Activated CD8-positive, alpha-beta memory T cell treated with anti-CD3 and anti-CD28 coated beads, Interleukin-2, amount 50 U/mL, for 4 hours (primary cell): ENCODE results near the gene ZEB2.

Source experiments
- DNase-seq: peaks from one replicate; pipeline ENCODE4 v3.0.0-alpha.2; 2020

Gene ZEB2

DNA sequence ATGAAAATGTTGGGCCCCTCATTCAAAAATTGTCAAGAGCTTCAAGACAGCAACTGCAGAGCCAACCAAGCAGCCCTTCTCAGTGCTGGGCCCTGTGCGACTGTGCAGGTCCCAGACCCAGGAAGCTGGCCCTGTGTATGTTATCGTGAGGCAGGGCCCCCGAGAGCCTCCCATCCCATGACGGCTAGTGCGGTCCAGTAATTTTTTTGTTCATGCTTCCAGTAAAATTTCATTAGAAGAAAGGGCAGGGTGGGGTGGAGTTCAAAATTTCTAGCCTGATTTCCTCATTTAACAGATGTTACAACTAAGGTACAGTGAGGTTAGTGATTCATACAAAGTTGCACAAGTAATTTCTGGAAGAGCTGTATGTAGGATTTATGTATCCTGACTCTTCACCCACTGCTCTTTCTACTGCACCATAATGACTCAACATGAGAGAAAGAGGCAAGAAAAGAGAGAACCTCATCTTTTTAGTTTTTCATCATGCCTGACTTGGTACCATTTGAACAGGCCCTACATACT is 105.5 kb downstream of the ZEB2 start:
- DNase-seq = no peak

DNA sequence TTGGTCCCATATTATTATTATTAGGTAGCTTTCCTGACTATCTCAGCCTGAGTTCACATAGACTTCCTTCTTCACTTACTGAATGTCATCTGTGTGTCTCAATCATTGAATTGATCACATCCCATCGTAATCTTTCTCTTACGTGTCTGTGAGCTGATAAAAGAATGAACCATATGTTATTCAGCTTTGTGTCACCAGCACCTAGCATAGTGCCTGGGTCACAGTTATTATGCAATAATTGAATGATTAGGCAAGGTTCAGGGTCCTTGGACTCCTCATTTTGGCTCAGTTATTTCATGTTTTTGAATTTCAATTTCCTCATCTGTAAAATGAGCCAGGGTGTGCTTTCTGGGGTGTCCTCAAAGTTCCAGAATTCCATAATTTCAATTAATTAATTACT is 107.2 kb downstream of the ZEB2 start:
- DNase-seq = no peak

DNA sequence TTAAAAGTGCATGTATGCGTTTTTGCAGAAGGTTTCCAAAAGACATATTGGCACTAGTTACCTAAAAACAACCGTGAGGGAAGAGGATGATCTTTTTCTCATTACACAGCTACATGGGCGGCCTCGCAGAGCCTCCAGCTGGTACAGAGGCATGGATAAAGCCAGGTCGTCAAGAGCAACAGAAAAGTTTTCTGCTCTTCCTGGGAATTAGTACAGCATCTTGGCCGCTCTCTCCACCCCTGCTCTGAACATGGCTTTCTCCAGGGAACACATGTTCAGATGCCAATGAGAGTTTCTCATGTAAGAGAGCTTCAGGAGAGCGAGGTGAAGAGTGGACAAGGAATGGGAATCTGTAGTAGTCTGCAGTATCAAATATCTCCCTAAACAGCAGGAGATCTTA is 108.4 kb downstream of the ZEB2 start:
- DNase-seq = no peak

DNA sequence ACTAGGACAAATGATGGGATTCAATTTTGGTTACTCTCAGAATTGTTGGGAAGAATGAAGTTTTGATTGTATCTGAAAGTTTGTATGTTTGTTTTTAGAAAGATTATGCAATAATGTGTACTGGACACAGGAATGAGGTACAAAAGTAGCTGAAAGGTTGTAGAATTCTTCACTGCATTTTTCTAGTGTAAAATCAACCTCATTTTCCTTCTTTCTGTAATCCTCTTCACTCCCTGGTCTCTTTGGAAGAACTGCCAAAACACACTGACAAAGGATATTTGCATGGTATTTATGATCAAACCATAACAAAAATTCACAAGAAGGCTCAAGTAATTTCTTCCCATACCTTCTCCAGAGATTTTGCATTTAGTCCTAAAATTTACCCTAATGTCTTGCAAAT is 110.7 kb downstream of the ZEB2 start:
- no peak for DNase-seq

DNA sequence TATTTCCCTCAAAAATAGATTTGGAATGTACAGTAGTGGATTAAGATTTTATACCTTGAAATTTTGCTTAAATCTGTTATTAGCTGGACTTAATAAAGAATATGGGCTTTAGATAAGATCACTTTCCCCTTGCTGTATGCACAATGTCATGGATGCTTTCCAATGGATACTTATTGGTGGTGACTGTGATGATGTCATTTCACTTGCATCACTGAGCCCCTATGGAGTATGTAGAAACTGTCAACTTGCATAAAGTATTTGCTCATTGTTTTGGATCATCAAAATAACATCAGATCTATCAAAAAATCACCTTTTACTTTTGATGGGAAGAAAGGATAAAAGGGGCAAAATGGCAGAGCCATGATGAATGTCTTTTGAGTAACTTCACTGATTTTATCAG is 112.7 kb downstream of the ZEB2 start:
- DNase-seq = no peak

DNA sequence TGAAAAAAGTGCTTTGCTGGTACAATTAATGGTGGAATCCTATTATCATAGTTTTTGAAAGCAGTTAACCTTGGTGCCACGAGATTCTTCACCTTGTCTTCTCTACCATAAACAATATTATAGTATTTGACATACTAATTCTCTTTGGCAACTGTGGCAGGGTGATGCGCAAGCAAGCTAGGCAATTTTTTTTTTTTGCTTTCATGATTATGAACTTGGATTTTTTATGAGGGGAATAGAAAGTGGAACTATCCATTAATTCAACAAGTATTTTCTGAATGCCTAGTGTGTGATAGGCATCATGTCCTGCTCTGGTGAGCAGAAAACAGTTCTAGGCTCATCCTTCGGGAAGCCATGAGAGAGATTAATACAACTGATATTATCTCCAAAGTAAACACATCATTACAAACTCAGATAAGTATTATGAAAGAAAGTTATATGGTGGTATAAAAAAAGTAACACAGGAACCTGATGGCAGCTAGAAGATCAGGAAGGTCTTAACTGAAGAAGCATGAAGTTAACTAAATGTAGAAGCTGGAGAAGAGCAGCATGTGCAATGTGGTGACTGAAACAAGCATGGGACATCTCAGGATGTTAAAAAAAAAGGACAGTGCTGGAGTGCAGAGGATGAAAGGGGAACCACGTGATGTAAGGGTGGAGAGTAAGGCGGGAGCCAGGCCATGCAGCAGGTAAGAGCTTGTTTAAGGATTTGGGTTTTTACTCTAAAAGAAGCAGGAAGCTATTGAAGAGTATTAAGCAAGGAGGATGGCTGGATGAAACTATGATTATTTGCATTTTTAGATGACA is 113.7 kb downstream of the ZEB2 start:
- no peak for DNase-seq

DNA sequence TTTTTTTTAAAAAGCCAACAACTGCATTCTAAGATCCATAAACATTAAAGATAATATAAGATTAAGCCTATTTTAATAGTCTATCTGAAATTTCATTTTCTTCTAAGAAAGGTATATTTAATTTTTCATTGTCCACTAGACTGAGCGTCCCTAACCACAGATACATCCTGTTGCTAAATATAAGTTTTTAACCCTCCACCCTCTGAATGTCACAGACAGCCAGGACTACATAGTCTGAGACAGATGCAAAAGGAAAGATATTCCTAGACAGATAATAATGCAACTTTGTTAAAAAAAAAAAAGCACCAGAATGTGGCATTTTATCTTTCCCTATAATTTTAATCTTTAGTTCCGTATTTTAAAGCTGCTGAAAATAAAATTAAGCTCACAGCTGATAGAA is 114.6 kb downstream of the ZEB2 start:
- DNase-seq = no peak

DNA sequence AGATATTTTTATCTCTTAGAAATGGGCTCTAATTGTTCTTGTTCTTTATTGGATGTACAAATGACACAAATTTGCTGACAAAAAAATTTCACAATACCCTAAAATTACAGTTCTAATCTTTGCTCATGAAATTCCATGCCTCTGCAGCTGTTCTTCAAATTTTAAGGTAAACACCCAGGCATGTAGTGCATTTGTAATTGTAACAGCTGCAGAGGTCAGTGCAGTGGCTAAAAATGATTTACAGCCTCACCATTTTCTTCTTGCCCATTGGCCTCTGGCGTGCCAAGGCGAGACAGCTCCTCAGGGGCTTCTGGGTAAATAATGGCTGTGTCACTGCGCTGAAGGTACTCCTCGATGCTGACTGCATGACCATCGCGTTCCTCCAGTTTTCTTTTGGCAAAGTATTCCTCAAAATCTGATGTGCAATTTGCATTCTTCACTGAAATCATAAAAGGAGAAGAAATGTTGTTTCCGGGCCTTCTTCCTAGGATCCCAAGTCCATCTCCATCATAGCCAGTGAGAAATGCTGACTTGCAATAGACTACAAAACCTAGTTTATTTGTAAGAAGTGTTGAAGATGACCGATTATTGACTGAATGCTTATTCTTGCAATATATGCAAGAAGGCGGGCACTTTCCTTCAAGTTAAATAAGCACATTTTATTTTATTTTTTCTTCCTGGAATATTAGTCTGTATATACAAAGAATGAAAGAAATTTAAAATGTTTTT is 115.2 kb downstream of the ZEB2 start:
- DNase-seq = no peak

DNA sequence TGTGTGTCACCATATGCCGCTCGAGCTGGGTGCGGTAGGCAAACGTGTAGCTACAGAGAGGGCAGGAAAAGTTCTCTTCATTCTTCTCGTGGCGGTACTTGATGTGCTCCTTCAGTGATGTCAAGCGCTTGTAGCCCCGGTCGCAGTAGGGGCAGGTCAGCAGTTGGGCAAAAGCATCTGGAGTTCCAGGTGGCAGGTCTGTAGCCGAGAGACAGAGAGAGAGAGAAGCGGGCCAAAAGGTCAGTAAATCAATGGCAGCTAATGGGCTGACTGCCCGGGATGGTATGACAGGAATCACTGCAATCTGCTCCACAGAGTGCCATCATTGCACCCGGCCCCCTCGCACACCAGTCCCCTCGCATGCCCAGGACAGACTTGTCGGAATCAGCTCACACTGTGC is 116.0 kb downstream of the ZEB2 start:
- no peak for DNase-seq

DNA sequence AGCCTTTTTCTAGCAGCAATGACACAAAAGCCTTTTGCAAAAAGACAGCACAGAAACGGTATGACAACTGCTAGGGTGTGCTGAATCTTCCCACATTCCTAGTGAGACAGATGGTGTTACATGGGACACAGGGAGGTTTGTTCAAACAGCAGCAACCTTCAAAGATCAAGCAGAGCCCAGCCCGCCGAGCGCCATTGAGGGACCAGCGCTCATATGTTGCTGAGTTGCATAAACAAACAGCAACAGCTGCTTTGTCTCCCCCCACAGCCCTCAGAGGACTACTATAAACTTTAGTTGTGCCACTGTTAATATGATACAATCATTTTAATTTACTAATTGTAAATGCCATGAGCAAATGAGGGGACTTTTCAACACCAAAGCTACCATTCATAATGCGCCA is 117.7 kb downstream of the ZEB2 start:
- no peak for DNase-seq

DNA sequence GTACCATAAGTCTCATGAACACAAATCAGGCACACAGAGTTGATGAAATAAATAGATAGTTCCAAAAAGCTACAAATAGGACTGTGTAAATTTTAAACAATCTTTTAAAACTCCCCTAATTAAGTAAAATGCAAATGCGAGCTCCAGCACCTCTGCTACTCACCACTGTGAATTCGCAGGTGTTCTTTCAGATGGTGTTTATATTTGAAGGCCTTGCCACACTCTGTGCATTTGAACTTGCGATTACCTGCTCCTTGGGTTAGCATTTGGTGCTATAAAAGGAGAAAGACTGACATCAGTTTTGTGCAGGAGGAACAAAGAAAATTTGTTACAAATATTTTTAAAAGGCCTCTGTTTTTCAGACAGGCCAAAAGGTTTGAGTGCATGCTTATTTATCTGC is 118.9 kb downstream of the ZEB2 start:
- DNase-seq = no peak

DNA sequence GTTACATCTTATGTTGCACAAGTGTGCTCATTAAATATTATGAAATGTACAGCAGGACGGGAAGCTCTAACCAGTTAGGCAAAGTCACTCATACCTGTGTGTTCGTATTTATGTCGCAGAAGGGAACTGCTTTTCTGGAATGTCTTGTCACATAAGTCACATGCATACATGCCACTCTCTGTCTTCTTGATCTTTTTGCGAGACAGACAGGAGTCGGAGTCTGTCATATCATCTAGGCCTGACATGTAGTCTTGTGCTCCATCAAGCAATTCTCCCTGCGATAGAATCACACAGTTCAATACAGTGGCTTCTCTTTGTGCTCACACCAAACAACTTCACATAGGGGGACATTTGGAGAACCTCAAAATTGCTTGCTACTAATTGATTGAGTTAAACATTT is 123.6 kb downstream of the ZEB2 start:
- no peak for DNase-seq

DNA sequence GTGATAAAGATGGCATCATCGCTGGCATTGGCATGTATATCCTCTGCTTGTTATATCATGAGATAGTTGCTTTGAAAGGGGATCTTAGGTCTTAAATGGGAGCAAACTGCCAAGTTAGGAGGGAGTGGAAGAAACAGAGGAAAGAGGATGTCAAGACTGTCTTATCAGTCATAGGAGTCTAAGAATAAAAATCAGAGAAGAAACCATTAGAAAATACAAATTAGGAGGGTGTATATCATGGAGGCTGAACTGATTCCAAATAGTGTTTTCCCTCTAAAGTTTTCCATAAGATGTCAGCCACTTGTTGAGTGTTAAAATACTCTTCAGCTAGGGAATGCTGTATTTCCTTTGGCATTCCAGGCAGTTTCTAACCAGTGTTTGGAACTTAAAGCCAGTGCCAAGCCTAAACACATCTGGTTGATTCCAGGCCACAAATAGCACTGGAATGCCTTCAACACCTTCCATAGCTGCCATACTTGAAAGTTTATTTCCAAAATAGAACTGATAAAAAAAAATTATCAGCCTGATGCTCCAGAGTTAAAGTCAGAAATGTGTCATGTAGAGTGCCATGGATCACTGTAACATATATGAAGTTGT is 129.4 kb downstream of the ZEB2 start:
- DNase-seq = no peak

DNA sequence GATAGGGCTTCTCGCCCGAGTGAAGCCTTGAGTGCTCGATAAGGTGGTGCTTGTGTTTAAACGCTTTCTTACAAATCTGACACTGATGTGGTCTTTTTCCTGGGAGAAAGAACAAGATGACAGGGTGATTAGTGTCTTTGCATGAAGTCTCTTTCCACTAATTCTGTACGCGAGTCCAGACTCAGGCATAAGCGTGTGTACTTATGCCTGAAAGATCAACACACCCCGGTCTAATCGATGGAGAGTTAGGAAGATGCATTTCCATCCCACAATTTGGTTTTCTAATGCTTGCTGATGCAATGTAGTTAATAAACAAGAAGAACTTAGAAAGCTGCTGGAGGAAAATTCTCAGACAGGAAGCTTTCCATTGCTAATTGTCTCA is 130.0 kb downstream of the ZEB2 start:
- no peak for DNase-seq

DNA sequence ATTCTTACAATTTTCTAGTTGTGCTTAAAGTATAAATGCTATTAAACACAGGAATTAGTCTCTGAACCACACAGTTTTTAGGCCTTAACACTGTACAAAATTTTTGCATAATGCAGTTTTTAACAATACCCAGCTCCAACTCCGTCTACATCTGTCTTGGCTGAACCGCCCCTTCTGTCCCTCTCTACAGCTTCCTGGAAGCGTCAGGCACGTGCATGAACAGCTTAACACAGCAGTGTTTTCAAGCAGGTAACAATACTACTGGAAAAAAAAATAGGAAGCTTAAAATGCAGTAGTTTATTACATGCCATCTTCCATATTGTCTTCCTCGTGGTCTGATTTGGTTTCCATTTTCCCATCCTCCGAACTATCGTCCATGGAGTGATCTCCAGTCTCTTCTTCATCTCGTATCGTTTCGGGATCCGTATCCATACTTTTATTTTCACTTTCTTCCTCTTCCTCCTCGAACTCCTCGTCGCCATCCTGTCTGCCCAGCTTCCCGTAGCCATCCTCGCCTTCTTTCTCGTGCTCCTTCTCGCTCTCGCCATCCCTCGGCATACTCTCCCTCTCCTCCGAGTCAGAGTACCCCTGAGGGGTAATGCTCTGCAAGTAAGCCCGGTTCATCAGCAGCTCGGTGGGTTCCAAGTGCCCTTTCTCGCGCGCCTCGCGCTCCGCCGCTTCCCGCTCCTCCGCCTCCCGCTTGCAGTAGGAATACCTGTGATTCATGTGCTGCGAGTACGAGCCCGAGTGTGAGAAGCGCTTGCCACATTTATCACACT is 130.6 kb downstream of the ZEB2 start:
- DNase-seq = no peak

DNA sequence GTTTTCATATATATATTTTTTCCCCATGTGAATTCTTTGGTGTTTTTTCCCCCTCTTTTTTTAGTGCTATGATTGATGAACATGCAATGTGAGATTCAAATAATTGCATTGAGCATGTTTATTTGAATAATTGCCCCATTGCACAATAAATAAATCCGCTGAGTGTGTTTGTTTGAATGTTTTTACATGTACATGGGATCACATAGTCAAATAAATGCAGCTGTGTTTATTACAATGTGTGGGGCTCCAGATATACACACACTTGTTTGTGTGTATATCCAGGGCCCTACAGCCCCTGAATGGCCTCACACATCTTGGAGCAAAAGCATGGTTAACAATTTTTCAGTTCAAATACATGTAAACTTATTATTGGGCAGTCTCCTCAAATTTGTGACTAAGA is 134.5 kb downstream of the ZEB2 start:
- DNase-seq = no peak

DNA sequence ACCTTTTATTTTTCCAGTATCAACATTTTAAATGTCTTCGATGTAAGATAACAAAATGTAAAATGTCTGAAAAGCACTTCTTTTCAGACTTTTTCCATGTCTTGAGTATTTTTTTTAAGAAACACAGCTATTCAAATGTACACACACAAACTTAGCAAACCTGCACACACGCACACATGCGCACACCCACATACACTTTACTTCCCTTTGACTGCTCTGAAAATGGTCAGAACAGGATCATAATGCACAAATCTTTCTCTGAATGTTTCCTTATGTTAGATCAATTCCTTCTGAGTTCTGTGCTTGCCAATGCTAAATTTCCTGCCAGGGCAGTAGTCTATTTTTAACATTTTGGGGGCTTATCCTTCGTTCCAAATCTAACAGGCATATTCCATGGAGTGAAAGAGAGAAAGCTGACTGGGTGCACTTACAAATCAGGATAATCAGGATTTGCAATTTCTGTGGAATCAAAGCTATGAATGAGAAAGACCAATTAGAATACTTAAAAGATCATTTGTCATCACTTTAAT is 136.3 kb downstream of the ZEB2 start:
- DNase-seq = no peak

DNA sequence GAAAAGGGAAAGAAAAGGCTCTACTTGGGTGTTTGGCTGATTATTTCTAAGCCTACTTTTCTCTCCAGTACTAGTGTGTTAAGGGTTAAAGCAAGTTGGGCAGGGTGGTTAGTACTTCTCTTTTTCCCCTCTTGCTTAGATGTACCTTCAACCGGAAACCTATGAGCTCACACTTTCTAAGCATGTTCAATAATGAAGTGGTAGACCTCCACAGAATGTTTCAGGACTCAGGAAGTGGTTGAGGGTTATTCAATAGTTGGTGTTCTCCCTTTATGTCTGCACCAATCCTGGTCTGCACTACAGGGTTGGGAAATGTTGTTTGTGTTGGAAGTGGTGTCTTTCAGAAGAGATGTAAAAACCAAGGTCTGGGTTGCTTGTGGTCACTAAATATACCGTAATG is 137.1 kb downstream of the ZEB2 start:
- DNase-seq = no peak

DNA sequence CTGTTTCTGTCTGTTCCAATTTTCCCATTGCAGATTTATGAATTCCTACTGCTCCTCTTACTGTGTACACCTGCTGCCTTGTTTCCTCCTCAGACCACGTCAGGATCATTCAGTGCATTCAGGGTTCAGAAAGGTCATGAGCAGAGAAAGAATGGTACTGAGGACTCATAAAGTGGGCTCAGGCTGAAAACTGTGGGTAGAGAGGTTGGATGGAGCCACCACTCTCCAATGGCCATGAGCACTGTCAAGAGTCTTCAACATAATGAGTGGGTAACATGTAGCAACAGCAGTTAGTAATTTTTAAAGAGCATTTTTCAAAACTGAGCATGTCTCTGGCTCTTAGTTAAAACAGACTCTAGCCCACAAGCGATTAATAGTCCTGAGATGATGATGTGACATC is 138.2 kb downstream of the ZEB2 start:
- no peak for DNase-seq

DNA sequence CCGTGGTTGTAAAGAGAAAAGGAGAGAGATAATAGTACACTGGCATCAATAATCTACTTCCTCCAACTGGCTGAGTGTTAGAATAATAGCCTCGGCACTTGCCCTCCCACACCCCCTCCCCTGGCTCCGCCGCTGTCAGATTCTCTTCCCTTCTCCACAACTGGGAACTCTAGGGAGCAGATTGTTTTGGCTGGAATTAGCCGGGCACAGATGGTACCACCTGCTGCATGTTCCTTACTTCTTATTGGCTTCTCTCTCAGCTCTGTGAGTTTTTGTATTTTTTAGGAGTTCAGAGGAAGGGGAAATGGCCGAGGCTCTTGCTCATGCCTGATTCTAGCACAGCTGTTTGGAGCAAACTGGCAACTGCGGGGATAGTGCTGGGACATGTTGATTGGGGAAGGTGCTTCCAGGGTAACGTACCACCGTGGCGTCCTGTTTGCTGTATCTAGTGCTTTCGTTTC is 140.0 kb downstream of the ZEB2 start:
- no peak for DNase-seq

DNA sequence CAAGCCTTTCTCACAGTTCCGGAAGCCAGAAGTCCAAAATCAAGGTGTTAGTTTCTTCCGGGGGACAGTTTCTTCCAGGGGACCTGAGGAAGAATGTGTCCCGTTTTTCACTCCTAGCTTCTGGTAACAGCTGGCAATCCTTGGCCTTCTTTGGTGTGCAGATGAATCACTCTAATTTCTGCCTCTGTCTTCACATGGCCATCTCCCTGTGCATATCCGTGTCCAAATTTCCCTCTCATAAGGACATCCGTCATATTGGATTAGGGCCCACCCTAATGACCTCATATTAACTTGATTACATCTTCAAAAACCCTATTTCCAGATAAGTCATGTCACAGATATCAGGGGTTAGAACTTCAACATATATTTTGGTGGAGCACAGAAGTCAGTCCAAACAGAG is 141.4 kb downstream of the ZEB2 start:
- no peak for DNase-seq

DNA sequence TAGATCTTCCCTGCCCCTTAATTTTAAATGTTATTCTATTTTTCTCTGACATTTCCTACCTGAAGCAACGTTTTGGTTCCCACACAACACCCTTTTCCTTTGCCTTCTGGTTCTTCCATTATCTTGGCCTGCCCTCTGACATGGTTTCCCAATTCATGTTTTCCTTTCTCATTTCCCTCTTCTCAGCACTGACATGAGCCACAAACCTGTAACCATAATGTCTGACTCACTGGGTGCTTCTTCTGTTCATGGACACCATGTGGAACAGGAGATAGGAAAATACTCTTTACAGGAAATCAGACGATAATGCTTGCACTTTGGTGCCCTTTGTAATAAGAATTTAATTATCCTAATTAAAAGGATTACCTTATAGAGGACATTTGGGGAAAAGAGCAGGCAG is 142.0 kb downstream of the ZEB2 start:
- DNase-seq = no peak

DNA sequence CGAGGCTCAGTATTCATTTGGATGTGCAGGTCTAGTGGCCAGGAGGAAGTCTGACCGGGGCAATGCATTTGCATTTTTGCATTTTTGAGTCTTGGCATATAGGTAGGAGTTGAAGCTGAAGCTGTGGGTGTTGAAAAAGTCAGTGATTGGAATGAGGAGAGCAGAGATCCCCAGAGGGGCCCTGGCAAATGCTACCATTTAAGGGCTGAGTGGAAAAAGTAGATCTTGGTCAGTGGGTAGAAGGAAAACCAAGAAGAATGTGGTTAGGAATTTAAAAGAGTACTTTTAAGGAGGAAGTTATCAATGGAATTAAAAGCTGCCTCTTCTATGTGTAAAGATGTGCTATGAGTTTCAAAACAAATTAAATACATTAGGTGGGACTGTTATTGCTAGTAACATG is 143.0 kb downstream of the ZEB2 start:
- no peak for DNase-seq
